ENCODE data around the gene PSMD13. TPM values are rescaled to one million over a fixed set of nuclear protein-coding genes. Genes with fewer than 3 reads are reported as not detected.

The PSMD13 gene
- total RNA-seq, 6 donors from 2014 or later, result 85.2 to 113 (median 106) TPM

DNA sequence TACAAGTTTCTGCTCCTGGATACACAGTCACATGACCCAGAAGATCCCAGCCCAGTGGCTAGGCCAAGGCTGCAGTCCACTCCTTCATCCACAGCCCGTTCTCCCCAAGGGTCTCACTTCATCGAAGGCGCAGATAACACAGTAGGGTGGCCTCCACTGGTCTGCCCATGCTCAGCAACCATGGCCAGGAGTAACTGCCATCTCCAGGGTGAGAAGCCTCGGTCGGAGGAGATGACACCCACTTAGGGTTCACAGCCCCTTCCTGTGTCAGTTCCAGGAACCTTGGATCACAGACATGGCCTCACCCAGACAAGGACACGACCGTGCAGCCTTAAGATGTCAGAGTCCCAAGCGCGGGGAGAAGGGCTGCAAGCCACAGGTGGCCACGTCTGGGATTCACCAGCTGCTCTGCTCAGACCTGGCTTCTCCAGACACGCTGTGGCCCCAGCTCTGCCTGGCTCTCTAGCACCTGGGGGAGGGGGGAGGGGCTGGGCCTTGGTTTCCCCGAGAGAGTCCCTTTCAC is 32.1 kb upstream of the PSMD13 start:
- no peak overlapping the region for H3K4me3 ChIP-seq
- H3K9me3 ChIP-seq, result no peaks in the 10 kb centered on the region
- no peak overlapping the region for H3K27ac ChIP-seq
- TF ChIP-seq, protein P1, sequence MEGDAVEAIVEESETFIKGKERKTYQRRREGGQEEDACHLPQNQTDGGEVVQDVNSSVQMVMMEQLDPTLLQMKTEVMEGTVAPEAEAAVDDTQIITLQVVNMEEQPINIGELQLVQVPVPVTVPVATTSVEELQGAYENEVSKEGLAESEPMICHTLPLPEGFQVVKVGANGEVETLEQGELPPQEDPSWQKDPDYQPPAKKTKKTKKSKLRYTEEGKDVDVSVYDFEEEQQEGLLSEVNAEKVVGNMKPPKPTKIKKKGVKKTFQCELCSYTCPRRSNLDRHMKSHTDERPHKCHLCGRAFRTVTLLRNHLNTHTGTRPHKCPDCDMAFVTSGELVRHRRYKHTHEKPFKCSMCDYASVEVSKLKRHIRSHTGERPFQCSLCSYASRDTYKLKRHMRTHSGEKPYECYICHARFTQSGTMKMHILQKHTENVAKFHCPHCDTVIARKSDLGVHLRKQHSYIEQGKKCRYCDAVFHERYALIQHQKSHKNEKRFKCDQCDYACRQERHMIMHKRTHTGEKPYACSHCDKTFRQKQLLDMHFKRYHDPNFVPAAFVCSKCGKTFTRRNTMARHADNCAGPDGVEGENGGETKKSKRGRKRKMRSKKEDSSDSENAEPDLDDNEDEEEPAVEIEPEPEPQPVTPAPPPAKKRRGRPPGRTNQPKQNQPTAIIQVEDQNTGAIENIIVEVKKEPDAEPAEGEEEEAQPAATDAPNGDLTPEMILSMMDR (IDR thresholded peaks at IDR 0.05), result no peak
- TF ChIP-seq POLR2AphosphoS5 (IDR thresholded peaks at IDR 0.05), result no peak
- no peak for TF ChIP-seq EP300 (IDR thresholded peaks at IDR 0.05)
- no peak for TF ChIP-seq POLR2A (IDR thresholded peaks at IDR 0.05)
- DNase-seq (no peak), ATAC-seq (ENCODE audit: low FRiP score in 2 of 2) (no peak)
- no peaks in the 10 kb centered on the region for H3K27me3 ChIP-seq
- WGBS, 2 donors, result 97% methylated on average over 3 to 12 of the region's 12 CpGs
- H3K4me1 ChIP-seq, result peaks cover 25 to 46% (median 31%) of the 10 kb centered on the region in 4 donors
- H3K36me3 ChIP-seq, result peaks cover 0 to 53% (median 32%) of the 10 kb centered on the region in 4 donors

DNA sequence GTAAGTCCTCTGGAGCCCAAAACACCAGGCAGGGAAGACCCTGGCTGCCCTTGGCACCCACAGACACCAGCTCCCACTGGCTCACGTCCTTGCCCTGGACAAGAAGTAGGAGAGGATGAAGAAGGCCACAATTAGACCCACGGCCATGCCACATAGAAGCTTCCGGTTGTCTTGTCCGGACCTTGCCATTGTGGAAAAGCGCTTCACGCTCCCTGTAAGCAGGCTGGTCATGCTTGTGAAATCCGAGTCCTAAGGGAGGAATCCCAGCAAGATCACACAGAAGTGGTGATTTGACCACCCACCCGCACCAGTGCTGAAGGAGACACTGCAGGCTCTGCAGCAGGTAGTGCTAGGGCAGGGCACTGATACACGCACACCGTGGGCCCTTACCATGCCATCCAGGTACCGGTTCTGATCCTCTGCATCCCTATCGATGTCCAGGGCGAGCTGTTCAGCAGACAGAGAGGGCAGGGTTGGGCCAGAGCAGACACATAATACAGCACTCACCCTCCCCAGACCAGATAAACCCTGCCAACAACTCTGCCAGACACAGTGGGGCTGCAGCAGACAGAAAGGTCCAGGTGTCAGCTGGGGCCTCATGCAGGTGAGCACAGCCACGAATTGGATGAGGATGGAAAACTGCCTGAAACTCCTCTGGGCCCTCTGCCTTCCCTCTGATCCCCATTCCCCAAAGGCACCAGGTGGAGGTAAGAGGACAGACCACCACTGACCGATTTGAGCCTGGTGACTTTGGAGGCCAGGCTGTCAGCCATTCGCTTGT is 31.4 kb upstream of the PSMD13 start:
- TF ChIP-seq, protein P1 (IDR thresholded peaks at IDR 0.05), result no peak
- TF ChIP-seq POLR2A (IDR thresholded peaks at IDR 0.05) (no peak), EP300 (IDR thresholded peaks at IDR 0.05) (no peak), POLR2AphosphoS5 (IDR thresholded peaks at IDR 0.05) (no peak)
- ATAC-seq (ENCODE audit: low FRiP score in 2 of 2) (no peak), DNase-seq (no peak)
- no peaks in the 10 kb centered on the region for H3K9me3 ChIP-seq
- 93 to 96% methylated on average over 10 to 16 of the region's 16 CpGs for WGBS, 2 donors
- H3K4me1 ChIP-seq, result peaks cover 33 to 53% (median 38%) of the 10 kb centered on the region in 4 donors
- H3K27me3 ChIP-seq, result no peaks in the 10 kb centered on the region
- H3K27ac ChIP-seq, result peak overlapping the region in 2 of 4 donors; percentile 99
- H3K4me3 ChIP-seq, result peak overlapping the region in 2 of 4 donors; percentile 71 to 79
- H3K36me3 ChIP-seq, result peaks cover 2 to 56% (median 36%) of the 10 kb centered on the region in 4 donors

DNA sequence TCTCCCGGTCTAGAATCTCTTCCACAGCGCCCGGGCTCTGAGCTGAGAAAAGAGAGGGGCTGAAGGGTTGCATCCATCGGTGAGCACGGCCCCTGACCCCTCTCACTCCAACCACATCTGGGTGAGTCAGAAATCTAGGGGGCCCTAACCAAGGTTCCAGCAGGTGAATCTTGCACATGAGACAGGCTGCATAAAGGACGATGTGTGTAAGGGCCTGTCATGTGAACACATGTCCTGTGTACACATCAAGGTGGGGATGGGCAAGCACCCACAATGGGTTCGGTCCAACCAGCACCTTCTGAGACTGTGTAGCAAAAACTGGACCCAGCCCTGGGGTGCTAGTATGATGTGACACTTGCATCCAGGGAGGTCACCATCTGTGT is 30.8 kb upstream of the PSMD13 start:
- DNase-seq, result no peak
- WGBS, 2 donors, result 77 to 90% methylated on average over 7 of the region's 7 CpGs
- TF ChIP-seq POLR2AphosphoS5 (IDR thresholded peaks at IDR 0.05) (no peak), EP300 (IDR thresholded peaks at IDR 0.05) (no peak), POLR2A (IDR thresholded peaks at IDR 0.05) (no peak)
- TF ChIP-seq, protein P1 (IDR thresholded peaks at IDR 0.05), result no peak
- H3K27me3 ChIP-seq, result no peaks in the 10 kb centered on the region
- no peaks in the 10 kb centered on the region for H3K9me3 ChIP-seq
- peaks cover 8 to 56% (median 39%) of the 10 kb centered on the region in 4 donors for H3K36me3 ChIP-seq
- peak overlapping the region in 2 of 4 donors; percentile 99 for H3K27ac ChIP-seq
- peak overlapping the region; percentile 58 to 87 (median 75) for H3K4me3 ChIP-seq
- peaks cover 39 to 59% (median 44%) of the 10 kb centered on the region in 4 donors for H3K4me1 ChIP-seq
- no peak for ATAC-seq (ENCODE audit: low FRiP score in 2 of 2)

DNA sequence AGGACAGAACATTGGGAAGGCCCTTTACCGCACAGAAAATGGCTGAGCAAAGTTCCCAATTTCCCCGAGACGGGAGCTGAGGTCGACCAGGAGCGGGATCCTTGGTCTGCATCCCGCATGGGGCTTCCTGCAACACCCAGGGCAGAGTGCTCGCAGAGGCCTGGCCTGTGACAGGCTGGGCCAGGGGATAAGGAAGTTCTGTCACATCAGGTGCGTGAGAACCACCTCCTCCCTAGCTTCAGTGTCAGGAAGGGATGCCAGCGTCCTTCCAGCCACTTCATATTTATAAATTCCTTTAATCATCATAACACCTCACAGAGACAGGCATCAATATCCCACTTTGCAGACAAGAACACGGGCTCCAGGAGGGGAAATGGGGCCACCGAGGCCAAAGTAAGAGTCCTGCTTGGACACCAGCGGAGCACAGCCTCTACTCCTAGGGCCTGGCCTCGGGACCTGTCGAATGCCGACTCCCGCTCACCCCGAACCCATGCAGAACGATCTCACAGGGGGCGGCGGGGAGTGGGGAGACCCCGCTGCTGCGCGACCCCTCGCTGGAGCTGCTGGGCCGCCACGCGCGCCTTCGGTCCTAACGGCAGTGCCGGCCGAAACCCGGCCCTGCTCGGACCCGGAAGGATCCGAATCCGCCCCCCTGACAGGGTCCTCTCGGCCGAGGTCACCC is 30.1 kb upstream of the PSMD13 start:
- 1 to 7% methylated on average over 9 to 38 of the region's 39 CpGs for WGBS, 2 donors
- H3K27me3 ChIP-seq, result no peaks in the 10 kb centered on the region
- H3K9me3 ChIP-seq, result no peaks in the 10 kb centered on the region
- peak in 1 of 2 donors; percentile 25 for ATAC-seq (ENCODE audit: low FRiP score in 2 of 2)
- no peak for TF ChIP-seq POLR2A (IDR thresholded peaks at IDR 0.05)
- TF ChIP-seq EP300 (IDR thresholded peaks at IDR 0.05), result no peak
- no peak for TF ChIP-seq POLR2AphosphoS5 (IDR thresholded peaks at IDR 0.05)
- TF ChIP-seq, protein P1 (IDR thresholded peaks at IDR 0.05), result no peak
- peak overlapping the region; percentile 58 to 87 (median 75) for H3K4me3 ChIP-seq
- H3K27ac ChIP-seq, result peak overlapping the region; percentile 97 to 99 (median 99)
- H3K36me3 ChIP-seq, result peaks cover 14 to 56% (median 44%) of the 10 kb centered on the region in 4 donors
- DNase-seq, result peak in 1 of 2 donors; percentile 52
- peaks cover 41 to 63% (median 46%) of the 10 kb centered on the region in 4 donors for H3K4me1 ChIP-seq

All from upper lobe of left lung (tissue), 6 donors.